ENCODE measurements around the gene TBX1. TPM values are rescaled to one million over a fixed set of nuclear protein-coding genes. Genes with fewer than 3 reads are reported as not detected.

Gene TBX1
- polyA plus RNA-seq, 4 donors, result 0.19 to 0.79 (median 0.30) TPM

GRCh38 chr22:19797086-19798002, 36.8 kb downstream of the TBX1 start:
- no peak for DNase-seq (ENCODE audit: low read depth in 4 of 4, low spot score in 3 of 4)

- no peak for DNase-seq (ENCODE audit: low read depth in 4 of 4, low spot score in 3 of 4)
Measured at GRCh38 chr22:19798003-19798665, 37.6 kb downstream of the TBX1 start.

DNA sequence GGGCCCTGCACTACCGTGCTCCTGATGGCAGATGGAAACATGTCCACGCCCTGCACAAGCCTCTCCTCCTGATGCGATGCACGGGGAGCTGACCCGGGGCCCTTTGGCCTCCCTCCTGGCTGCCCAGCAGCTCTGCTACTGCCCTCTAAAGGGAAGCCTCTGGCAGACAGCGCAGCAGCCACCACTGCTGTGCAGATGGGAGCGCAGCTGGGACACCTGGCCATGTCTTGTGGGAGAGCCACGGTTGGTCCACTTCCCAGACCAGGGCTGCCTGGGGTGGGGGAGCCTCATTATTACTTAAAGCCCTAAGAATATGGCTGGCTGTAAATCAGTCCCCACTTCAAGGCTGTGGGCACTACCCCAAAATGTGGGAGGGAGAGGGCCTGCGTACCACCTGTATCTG, 38.3 kb downstream of the TBX1 start:
- DNase-seq (ENCODE audit: low read depth in 4 of 4, low spot score in 3 of 4), result no peak

GRCh38 chr22:19799322-19800190, 39.0 kb downstream of the TBX1 start:
- DNase-seq (ENCODE audit: low read depth in 4 of 4, low spot score in 3 of 4), result no peak

DNA sequence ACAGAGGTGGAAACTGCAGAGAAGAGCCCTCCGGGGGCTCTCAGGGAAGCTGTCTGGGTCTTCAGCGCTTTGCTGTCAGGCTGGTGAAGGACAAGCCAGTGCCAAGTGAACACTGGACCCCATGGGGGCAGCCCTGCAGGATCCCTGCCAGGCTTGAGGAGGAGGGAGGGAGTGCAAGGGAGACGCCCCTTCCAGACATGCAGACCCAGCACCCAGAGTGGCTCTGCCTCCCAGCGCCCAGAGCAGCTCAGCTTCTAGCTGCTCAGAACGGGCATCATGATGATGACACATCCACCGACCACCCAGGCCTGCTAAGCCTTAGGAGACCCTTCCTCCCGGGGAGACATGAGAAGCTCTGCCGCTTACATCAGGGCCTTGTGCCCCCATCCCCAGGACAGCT, 39.7 kb downstream of the TBX1 start:
- no peak for DNase-seq (ENCODE audit: low read depth in 4 of 4, low spot score in 3 of 4)

- no peak for DNase-seq (ENCODE audit: low read depth in 4 of 4, low spot score in 3 of 4)
Measured at GRCh38 chr22:19800761-19801244, 40.2 kb downstream of the TBX1 start.

GRCh38 chr22:19801340-19802000, 40.9 kb downstream of the TBX1 start:
- no peak for DNase-seq (ENCODE audit: low read depth in 4 of 4, low spot score in 3 of 4)

GRCh38 chr22:19802001-19802893, 41.7 kb downstream of the TBX1 start:
- DNase-seq (ENCODE audit: low read depth in 4 of 4, low spot score in 3 of 4), result no peak

GRCh38 chr22:19802894-19803735, 42.5 kb downstream of the TBX1 start:
- no peak for DNase-seq (ENCODE audit: low read depth in 4 of 4, low spot score in 3 of 4)

DNA sequence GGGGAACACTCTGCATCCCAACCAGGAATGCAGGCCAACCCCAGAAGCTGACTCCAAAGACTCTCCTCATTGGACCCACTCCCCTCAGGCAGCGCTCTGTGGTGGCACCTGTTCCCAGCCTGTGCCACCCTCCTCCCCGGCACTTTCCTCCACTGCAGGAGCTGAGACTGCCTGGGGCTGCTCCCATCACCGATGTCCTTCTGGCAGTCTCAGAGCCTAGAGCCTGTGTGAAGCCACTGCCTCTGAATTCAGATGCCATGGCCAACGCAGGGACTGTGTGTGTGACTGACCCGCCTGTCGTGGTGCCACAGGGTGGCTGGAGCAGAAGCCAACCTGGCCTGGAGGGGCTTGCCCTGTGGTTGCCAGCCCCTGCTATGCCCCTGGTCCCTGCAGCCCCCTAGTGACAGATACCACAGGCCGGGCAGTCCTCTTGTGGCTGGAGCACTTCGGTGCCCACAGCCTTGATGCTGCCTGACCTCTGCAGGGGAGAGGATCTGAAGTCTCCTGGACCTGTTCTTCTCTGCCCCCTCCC, 43.2 kb downstream of the TBX1 start:
- no peak for DNase-seq (ENCODE audit: low read depth in 4 of 4, low spot score in 3 of 4)

GRCh38 chr22:19805821-19806212, 45.2 kb downstream of the TBX1 start:
- DNase-seq (ENCODE audit: low read depth in 4 of 4, low spot score in 3 of 4), result no peak

GRCh38 chr22:19806213-19807160, 45.9 kb downstream of the TBX1 start:
- DNase-seq (ENCODE audit: low read depth in 4 of 4, low spot score in 3 of 4), result no peak

GRCh38 chr22:19807161-19807913, 46.8 kb downstream of the TBX1 start:
- no peak for DNase-seq (ENCODE audit: low read depth in 4 of 4, low spot score in 3 of 4)

- DNase-seq (ENCODE audit: low read depth in 4 of 4, low spot score in 3 of 4), result no peak
Measured at GRCh38 chr22:19807914-19808872, 47.6 kb downstream of the TBX1 start.

DNA sequence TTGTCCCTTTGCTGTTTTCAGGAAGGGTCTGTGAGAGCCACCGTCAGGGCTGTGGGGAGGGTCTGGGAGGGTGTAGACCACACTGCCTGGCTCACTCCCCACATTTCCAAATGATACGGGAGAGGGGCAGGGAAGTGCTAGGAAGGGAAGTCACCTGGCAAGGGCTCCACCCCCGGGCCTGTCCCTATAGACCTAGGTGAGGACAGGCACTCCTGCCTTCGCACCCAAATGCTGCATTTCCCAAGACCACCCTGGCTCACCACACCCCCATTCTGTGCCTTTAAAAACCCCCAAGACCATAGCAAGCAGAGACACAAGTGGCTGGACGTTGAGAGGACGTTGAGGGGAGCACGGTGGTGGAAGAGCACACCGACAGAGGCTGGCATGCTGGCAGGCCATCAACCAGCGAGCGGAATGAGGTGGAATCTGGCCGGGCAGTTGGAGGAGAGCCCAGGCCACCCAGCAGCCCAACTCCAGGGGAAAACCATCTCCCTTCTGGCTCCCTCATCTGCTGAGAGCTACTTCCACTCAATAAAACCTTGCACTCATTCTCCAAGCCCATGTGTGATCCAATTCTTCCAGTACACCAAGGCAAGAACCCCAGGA, 48.4 kb downstream of the TBX1 start:
- DNase-seq (ENCODE audit: low read depth in 4 of 4, low spot score in 3 of 4), result no peak
